GM21825 (cell line): Measurements from ENCODE around the gene AP3B1.
"Not testable (repeated sequence)": the region's sequence is repeated elsewhere in the genome, so short reads cannot be mapped to it uniquely, and the experiment has no call there.

ENCODE experiments used
- ATAC-seq: cut with Tn5 transposase; IDR thresholded peaks from one replicate; pipeline ENCODE4 v1.9.1; 2021; ENCODE audit warnings: mild to moderate bottlenecking, moderate library complexity; ENCODE audit not compliant: unreplicated experiment

AP3B1 gene

GRCh38 chr5:78075301-78075700 lies 219.2 kb downstream of the AP3B1 start:
- no peak for ATAC-seq

GRCh38 chr5:78070691-78071090 lies 223.8 kb downstream of the AP3B1 start:
- not testable (repeated sequence) for ATAC-seq

- not testable (repeated sequence) for ATAC-seq
Measured at GRCh38 chr5:78067581-78067980, 226.9 kb downstream of the AP3B1 start.

GRCh38 chr5:78066722-78067121 lies 227.8 kb downstream of the AP3B1 start:
- not testable (repeated sequence) for ATAC-seq

GRCh38 chr5:78065663-78066062 lies 228.8 kb downstream of the AP3B1 start:
- ATAC-seq, result no peak

- no peak for ATAC-seq
Measured at GRCh38 chr5:78064941-78065472, 229.5 kb downstream of the AP3B1 start.

GRCh38 chr5:78063495-78063894 lies 231.0 kb downstream of the AP3B1 start:
- no peak for ATAC-seq

- no peak for ATAC-seq
Measured at GRCh38 chr5:78062645-78063044, 231.9 kb downstream of the AP3B1 start.

- ATAC-seq, result no peak
Measured at GRCh38 chr5:78060421-78060820, 234.1 kb downstream of the AP3B1 start.

GRCh38 chr5:78058625-78059024 lies 235.9 kb downstream of the AP3B1 start:
- ATAC-seq, result no peak

- ATAC-seq, result no peak
Measured at GRCh38 chr5:78056901-78057514, 237.5 kb downstream of the AP3B1 start.

GRCh38 chr5:78056053-78056452 lies 238.4 kb downstream of the AP3B1 start:
- no peak for ATAC-seq

- no peak for ATAC-seq
Measured at GRCh38 chr5:78050888-78051287, 243.6 kb downstream of the AP3B1 start.

GRCh38 chr5:78046823-78047222 lies 247.7 kb downstream of the AP3B1 start:
- not testable (repeated sequence) for ATAC-seq

GRCh38 chr5:78046006-78046405 lies 248.5 kb downstream of the AP3B1 start:
- ATAC-seq, result no peak

- no peak for ATAC-seq
Measured at GRCh38 chr5:78041805-78042204, 252.7 kb downstream of the AP3B1 start.

- ATAC-seq, result no peak
Measured at GRCh38 chr5:78025540-78025939, 269.0 kb downstream of the AP3B1 start.

- no peak for ATAC-seq
Measured at GRCh38 chr5:78019744-78020143, 274.8 kb downstream of the AP3B1 start.

- ATAC-seq, result no peak
Measured at GRCh38 chr5:78016863-78017529, 277.5 kb downstream of the AP3B1 start.

- ATAC-seq, result no peak
Measured at GRCh38 chr5:78009937-78010527, 284.5 kb downstream of the AP3B1 start.

- ATAC-seq, result no peak
Measured at GRCh38 chr5:78008356-78008967, 286.0 kb downstream of the AP3B1 start.

- ATAC-seq, result no peak
Measured at GRCh38 chr5:78007233-78007632, 287.3 kb downstream of the AP3B1 start.
